Progenitor cell of endocrine pancreas (in vitro differentiated cells): ENCODE results near the gene MYADML2. TPM values are rescaled to one million over a fixed set of nuclear protein-coding genes. Genes with fewer than 3 reads are reported as not detected.

Experiments used
- DNase-seq: peaks from one replicate; pipeline ENCODE4 v3.0.0; 2021; ENCODE audit warnings: low spot score; ENCODE audit not compliant: unreplicated experiment
- H3K27ac Mint-ChIP-seq: 2 replicates; pipeline ENCODE4 v1.8.0; 2021; ENCODE audit warnings: mild to moderate bottlenecking, moderate library complexity, mixed read lengths
- H3K27me3 Mint-ChIP-seq: 2 replicates; pipeline ENCODE4 v1.8.0; 2021; ENCODE audit warnings: mixed read lengths
- H3K36me3 Mint-ChIP-seq: 2 replicates; pipeline ENCODE4 v1.8.0; 2022; ENCODE audit warnings: mixed read lengths; ENCODE audit not compliant: insufficient read depth
- H3K4me1 Mint-ChIP-seq: 2 replicates; pipeline ENCODE4 v1.8.0; 2021; ENCODE audit warnings: low read depth, mixed read lengths
- H3K4me3 Mint-ChIP-seq: 2 replicates; pipeline ENCODE4 v1.8.0; 2021; ENCODE audit warnings: low read depth, mild to moderate bottlenecking, moderate library complexity, mixed read lengths
- H3K9me3 Mint-ChIP-seq: 2 replicates; pipeline ENCODE4 v1.8.0; 2021; ENCODE audit warnings: low read depth, mixed read lengths
- CTCF ChIP-seq: fragments of 200-600 bp; sonication (generic); IDR thresholded peaks from one replicate; pipeline ENCODE4 v1.5.0; 2021; ENCODE audit warnings: antibody characterized with exemption, mild to moderate bottlenecking; ENCODE audit not compliant: unreplicated experiment
- total RNA-seq: library from RNA; stranded (reverse); gene quantifications from 2 replicates; pipeline ENCODE4 v1.2.1, GENCODE V29; 2021

MYADML2 gene
- total RNA-seq, 1 donor from 2014 or later: not detected

- no peak within 1 kb of the TSS for H3K27ac Mint-ChIP-seq
- peaks cover 8% of the 10 kb centered on the region for H3K4me1 Mint-ChIP-seq
- no peaks in the 10 kb centered on the region for H3K9me3 Mint-ChIP-seq
- TF ChIP-seq CTCF: peak; percentile 45
- H3K4me3 Mint-ChIP-seq: no peak within 1 kb of the TSS
- peaks cover 60% of the 10 kb centered on the region for H3K27me3 Mint-ChIP-seq
- no peaks in the 10 kb centered on the region for H3K36me3 Mint-ChIP-seq
- no peak for DNase-seq
Measured at GRCh38 chr17:81961087-81961511, 14.1 kb upstream of the MYADML2 start, which contains the start of gene NOTUM. TSS of gene NOTUM (minus strand) at chr17:81961187. CDS start at chr17:81960909, 278 bp downstream.

GRCh38 chr17:81960130-81960958 is 13.3 kb upstream of the MYADML2 start:
- no peaks in the 10 kb centered on the region for H3K9me3 Mint-ChIP-seq
- no peak overlapping the region for H3K4me3 Mint-ChIP-seq
- no peak for DNase-seq
- H3K36me3 Mint-ChIP-seq: no peaks in the 10 kb centered on the region
- peaks cover 54% of the 10 kb centered on the region for H3K27me3 Mint-ChIP-seq
- TF ChIP-seq CTCF: no peak
- no peak overlapping the region for H3K27ac Mint-ChIP-seq
- H3K4me1 Mint-ChIP-seq: peaks cover 12% of the 10 kb centered on the region

- Mint-ChIP-seq H3K27ac (no peak overlapping the region), H3K9me3 (no peaks in the 10 kb centered on the region), H3K27me3 (peaks cover 46% of the 10 kb centered on the region), H3K4me3 (no peak overlapping the region), H3K36me3 (no peaks in the 10 kb centered on the region), H3K4me1 (peaks cover 17% of the 10 kb centered on the region)
- no peak for DNase-seq
- TF ChIP-seq CTCF: peak; percentile 62
Measured at GRCh38 chr17:81959362-81960129, 12.5 kb upstream of the MYADML2 start.

GRCh38 chr17:81958633-81959342 is 11.8 kb upstream of the MYADML2 start:
- TF ChIP-seq CTCF: no peak
- no peak overlapping the region for H3K27ac Mint-ChIP-seq
- no peaks in the 10 kb centered on the region for H3K9me3 Mint-ChIP-seq
- no peak for DNase-seq
- no peaks in the 10 kb centered on the region for H3K36me3 Mint-ChIP-seq
- peaks cover 38% of the 10 kb centered on the region for H3K27me3 Mint-ChIP-seq
- H3K4me3 Mint-ChIP-seq: no peak overlapping the region
- H3K4me1 Mint-ChIP-seq: peaks cover 17% of the 10 kb centered on the region
